HG02938 (cell line): Measurements from ENCODE around the gene TPSG1.
"Not testable (repeated sequence)": the region's sequence is repeated elsewhere in the genome, so short reads cannot be mapped to it uniquely, and the experiment has no call there.

ENCODE experiments used
- ATAC-seq: cut with Tn5 transposase; IDR thresholded peaks from one replicate; pipeline ENCODE4 v1.9.1; 2021; ENCODE audit warnings: mild to moderate bottlenecking, moderate library complexity; ENCODE audit not compliant: unreplicated experiment

The TPSG1 gene

GRCh38 chr16:1257561-1258224 lies 32.6 kb upstream of the TPSG1 start:
- no peak for ATAC-seq

GRCh38 chr16:1256874-1257322 lies 31.8 kb upstream of the TPSG1 start:
- no peak for ATAC-seq

- not testable (repeated sequence) for ATAC-seq
Measured at GRCh38 chr16:1256296-1256873, 31.3 kb upstream of the TPSG1 start.

GRCh38 chr16:1255276-1256122 lies 30.4 kb upstream of the TPSG1 start, which contains the start of gene TPSD1:
Gene TPSD1 (plus strand): TSS chr16:1256069. CDS start chr16:1256281, 212 bp downstream.
- not testable (repeated sequence) for ATAC-seq

GRCh38 chr16:1254821-1255220 lies 29.8 kb upstream of the TPSG1 start:
- ATAC-seq, result not testable (repeated sequence)

- ATAC-seq, result not testable (repeated sequence)
Measured at GRCh38 chr16:1253701-1254364, 28.8 kb upstream of the TPSG1 start.

GRCh38 chr16:1249031-1249755 lies 24.1 kb upstream of the TPSG1 start:
- ATAC-seq, result not testable (repeated sequence)

- not testable (repeated sequence) for ATAC-seq
Measured at GRCh38 chr16:1247903-1248537, 23.0 kb upstream of the TPSG1 start.

GRCh38 chr16:1245452-1246020 lies 20.5 kb upstream of the TPSG1 start:
- ATAC-seq, result no peak

GRCh38 chr16:1244881-1245280 lies 19.8 kb upstream of the TPSG1 start:
- ATAC-seq, result no peak

GRCh38 chr16:1243907-1244850 lies 19.1 kb upstream of the TPSG1 start:
- ATAC-seq, result not testable (repeated sequence)

- ATAC-seq, result not testable (repeated sequence)
Measured at GRCh38 chr16:1243363-1243762, 18.3 kb upstream of the TPSG1 start.

- not testable (repeated sequence) for ATAC-seq
Measured at GRCh38 chr16:1241081-1241480, 16.0 kb upstream of the TPSG1 start.

- ATAC-seq, result not testable (repeated sequence)
Measured at GRCh38 chr16:1240436-1240835, 15.4 kb upstream of the TPSG1 start, which contains the start of gene TPSAB1. Gene TPSAB1 (plus strand): TSS chr16:1240705. CDS start chr16:1240939, 234 bp downstream.

GRCh38 chr16:1239575-1239974 lies 14.5 kb upstream of the TPSG1 start:
- not testable (repeated sequence) for ATAC-seq

GRCh38 chr16:1238909-1239308 lies 13.8 kb upstream of the TPSG1 start:
- ATAC-seq, result not testable (repeated sequence)

GRCh38 chr16:1237990-1238389 lies 12.9 kb upstream of the TPSG1 start:
- no peak for ATAC-seq

GRCh38 chr16:1236659-1237058 lies 11.6 kb upstream of the TPSG1 start:
- ATAC-seq, result not testable (repeated sequence)
